Activated T-cell treated with anti-CD3 and anti-CD28 coated beads for 4 hours (primary cell): ENCODE measurements around the gene SESN1.

Source experiments
- DNase-seq: peaks from one replicate; pipeline ENCODE4 v3.0.0-alpha.2; 2020

Gene SESN1

DNA sequence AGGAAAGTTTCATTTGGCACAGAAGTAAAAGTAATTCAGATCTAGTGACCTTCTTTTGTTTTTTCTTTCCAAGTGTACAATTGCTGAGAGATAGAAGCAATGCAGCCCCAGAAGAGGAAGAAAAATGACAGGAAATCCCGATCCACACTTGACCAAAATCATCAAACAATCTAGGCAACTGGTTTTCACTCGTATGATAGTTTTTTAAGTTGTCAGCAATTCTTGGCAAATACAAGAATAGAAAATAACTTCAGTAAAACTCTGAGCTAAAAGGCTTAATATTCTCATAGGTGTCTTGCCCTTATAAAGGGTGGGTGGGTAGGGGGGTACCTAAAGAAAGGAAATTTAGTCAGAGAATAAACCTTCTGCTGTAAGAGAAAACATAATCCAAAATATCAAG is 36.0 kb downstream of the SESN1 start:
- no peak for DNase-seq

DNA sequence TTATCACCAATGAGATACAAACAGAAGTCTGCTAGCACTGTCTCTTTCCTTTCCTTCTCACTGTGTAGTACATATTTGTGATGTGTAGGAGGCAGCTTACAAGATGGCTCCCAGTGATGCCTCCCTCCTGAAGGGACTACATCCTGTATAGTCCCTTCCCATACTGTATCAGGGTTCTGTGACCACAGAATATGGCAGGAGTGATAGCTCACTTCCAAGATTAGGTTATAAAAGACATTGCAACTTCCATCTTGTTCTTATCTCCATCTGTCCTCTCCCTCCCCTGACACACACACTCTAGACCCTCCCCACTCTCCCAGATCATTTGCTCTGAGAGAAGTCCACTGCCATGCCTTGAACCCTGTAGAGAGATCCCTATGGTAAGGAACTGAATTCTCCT is 38.0 kb downstream of the SESN1 start:
- DNase-seq, result no peak

DNA sequence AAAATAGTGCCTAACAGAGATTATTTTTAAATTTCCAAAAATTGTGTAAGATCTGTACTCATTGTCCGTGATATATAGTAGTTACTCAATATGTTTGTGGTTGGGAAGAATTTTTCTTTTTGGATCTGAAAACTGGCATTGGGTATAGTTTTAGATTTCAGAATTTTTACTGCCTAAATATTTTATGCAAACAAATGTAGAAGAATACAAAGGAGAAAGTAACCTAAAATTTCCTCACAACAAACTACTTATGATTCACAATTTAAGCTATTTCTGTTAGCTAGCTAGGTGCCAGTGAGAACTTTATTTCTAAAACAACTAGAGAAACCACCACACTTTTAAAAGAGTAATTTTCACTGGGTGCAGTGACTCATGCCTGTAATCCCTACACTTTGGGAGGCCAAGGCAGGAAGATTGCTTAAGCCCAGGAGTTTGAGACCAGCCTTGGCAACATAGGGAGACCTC is 38.8 kb downstream of the SESN1 start:
- no peak for DNase-seq

DNA sequence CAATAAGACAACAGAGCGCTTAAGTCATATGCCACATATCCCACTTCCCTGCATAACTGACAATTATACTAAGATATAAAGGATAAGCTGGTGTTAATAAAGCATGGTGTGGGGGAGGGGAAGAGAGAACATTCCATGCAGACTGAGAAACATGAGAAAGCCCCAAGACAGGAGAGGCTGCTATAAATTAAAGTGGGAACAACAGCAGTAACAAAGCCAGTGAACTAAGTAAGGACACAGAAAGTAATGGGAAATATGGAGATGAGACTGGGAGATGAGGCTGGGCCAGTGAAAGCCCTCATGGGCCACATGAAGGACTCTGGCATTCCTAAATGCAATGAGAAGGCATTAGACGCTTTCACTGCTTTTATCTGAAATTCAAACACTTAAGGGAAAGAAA is 41.3 kb downstream of the SESN1 start:
- DNase-seq, result no peak

DNA sequence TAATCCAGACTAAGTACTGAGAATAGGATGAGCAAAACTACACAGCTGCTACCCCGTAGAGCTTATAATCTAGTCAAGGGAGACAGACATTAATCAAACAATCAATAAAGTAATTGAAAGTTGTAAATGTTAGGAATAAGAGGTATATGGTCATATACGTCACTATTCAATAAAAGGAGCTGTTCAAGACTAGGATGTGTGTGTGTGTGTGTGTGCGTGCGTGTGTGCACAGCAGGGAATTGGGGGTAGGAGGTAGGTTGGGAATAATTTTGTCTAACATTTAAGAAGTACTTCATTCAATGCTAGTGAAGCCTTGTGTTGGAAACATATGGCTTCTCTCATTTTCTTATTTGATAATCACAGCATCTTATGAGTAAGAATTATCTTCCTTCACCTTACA is 41.8 kb downstream of the SESN1 start:
- no peak for DNase-seq

DNA sequence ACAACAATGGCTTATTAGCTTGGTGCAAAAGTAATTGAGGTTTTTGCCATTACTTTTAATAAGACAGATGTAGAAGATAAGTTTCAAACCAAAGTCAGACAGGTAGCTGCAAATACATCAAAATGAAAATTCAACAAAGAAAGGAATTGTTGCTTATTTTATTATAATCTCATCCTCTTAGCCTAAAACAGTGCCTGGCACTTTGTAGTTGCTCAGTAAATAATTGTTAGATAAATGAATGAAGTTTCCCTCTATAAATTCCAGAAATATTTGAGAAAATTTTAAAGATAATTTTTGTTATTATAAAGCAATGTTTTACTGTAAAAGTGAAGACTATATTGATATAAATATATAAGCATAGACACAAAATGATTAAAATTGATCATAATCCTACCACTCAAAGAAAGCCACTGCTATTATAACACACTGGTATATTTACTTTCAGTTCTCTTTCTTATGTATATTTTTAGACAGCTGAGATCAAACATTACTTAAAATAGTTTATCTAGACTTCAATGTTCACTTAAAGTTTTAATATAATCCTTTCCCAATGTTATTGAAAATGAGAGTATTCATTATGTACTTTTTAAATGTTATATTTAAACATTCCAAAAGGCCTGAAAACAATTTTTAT is 42.5 kb downstream of the SESN1 start:
- no peak for DNase-seq

DNA sequence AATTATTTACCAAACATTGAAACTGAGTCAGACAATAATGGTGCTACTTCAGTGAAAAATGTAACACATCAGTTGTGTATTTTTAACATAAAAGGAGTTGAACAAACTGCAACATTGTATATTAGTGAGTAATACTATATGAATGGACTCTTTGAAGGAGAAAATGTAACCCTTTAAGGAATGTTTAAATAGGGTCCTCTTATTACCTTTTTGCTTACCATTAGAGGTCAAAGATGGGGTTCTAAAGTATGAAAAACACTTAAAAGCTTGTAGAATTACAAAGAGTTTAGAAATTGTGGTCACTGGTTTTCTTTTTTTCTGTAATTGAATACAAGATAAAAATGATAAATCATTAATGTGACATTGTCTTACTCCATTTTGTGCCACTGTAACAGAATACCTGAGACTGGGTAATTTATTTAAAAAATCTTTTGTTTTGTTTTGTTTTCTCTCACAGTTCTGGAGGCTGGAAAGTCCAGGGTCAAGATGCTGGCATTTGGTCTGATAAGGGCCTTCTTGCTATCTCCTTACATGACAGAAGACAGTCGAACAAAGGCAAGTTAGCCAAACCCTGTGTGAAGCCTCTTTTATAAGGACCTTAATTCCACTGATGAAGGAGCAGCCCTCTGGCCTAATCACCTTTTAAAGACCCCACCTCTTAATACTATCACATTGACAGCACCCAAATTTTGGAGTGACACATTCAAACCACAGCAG is 43.2 kb downstream of the SESN1 start:
- DNase-seq, result no peak

DNA sequence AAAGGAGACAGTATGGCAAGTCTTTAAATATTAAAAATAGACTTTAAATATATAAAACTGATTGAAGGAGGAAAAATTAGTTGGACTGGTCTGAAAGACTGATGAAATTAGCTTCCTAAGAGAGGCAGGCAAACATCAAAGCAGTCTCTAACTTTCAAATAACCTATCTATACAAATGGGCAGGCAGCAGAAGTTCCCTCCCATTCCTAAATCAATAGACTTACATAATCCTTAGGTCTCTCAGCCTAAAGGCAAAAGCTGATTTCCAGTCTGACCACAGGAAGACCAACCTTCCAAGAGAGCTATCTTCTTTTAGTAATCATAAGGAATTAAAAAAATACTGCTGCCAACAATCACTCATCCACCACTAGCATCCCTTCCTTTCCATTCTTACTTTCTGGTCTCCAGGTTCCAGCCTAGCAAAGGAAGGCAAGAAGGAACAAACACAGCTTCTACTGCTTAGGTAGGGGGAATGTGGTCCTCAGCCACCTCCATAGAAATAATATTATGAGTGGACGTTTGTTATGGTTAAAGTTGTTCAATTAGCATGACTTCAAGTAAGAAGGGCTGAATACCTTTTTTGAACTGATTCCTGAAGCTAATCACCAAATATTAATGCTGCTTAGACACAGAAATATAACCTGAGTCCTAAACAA is 44.1 kb downstream of the SESN1 start:
- no peak for DNase-seq

DNA sequence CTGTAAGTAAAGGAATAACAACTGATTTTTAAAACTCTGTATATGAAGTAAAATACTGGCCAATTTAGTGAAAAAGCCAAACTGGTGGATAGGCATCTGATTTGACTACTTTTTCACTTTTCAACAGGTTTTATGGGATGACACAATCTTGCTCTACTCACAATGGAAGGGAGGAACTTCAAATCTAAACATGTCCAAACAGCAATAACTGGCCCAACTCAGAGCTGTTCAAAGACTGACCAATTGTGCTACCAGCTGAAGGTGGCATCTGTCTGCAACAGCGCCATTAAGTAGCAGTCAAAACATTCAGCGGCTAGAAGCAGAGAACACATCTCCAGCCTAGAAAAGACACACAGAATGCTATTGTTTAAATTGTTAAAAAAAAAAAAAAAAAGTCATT is 44.6 kb downstream of the SESN1 start:
- no peak for DNase-seq

DNA sequence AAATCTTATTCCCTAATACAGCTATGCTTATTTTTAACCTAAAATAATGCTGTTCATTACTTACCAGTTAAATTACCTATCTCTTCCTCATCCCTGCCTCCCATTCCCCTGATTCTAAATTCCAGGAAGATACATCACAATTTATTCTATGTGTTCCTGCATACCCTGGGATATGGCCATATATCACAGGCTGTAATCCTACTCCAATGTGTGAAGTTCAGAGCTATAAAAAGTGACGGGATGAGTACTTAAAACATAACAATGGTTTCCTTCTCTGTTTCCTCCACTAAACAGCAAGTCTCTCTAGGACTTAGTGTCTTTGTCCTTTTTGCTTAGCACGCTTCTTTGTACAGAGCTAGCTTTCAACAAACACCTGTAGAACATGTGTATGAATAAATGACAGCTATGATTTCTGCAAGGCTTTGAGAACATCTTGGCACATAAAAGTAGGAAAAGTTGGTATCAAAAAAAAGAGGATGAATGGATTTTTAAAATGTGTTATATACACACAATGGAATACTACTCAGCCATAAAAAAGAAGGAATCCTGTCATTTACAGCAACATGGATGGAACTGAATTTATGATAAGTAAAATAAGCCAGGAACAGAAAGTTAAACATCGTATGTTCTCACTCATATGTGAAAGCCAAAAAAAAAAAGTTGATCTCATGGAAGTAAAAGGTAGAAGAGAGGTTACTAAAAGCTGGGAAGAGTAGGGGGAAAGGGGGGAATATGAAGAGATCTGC is 45.8 kb downstream of the SESN1 start:
- DNase-seq, result no peak

DNA sequence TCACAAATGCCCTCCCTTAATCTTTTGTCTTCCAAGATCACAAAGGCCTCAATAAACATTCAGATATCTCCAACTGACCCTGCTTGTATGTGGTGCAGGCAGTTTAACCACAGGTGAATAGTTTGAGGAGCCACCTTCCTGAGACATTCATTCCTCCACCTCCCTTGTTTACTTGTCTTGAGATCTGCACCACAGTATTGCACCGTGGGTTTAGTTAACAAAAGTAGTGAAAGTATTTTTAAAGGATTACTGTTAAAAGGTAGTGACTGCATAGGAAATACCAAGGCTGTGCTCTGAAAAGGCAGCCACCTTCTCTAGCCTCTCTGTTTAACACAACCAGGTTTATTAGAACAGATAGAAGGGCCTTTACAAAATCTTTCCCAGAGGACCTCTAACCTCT is 46.5 kb downstream of the SESN1 start:
- DNase-seq, result no peak

DNA sequence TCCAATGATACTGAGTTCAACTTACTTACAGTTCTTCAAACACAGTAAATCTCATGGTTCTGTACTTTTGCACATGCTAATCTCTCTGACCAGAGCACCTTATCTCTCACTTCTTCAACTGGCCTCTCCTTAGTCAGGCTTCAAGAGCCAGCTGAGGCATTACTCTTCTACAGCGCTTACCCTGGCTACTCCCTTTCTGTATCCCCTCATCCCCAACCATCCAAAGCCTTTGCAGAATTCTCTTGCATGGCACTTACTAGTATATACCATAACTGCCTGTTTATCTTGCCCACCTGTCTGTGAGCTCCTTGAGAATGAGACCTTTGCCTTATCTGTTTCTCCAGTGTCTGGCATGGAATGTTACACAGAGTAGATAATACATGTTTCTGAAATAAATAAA is 49.2 kb downstream of the SESN1 start:
- DNase-seq, result no peak

DNA sequence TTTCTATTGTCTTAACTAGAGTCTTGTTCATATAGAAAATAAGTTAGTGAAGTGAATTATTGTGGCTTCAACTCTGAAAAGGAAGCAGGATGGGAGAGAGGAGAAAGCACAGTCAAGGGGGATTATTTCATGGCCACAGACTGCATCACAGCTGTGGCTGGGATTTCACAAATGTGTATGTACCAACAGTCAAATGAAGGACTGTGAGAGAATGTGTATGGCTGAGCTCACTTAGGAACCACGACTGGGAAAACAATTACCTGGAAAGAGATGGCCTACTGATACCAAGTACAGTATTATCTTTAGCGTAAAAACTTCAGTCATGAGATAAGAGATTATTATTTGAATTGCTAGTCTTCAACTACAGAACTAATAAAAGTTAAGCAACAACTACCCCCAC is 54.9 kb downstream of the SESN1 start:
- no peak for DNase-seq

DNA sequence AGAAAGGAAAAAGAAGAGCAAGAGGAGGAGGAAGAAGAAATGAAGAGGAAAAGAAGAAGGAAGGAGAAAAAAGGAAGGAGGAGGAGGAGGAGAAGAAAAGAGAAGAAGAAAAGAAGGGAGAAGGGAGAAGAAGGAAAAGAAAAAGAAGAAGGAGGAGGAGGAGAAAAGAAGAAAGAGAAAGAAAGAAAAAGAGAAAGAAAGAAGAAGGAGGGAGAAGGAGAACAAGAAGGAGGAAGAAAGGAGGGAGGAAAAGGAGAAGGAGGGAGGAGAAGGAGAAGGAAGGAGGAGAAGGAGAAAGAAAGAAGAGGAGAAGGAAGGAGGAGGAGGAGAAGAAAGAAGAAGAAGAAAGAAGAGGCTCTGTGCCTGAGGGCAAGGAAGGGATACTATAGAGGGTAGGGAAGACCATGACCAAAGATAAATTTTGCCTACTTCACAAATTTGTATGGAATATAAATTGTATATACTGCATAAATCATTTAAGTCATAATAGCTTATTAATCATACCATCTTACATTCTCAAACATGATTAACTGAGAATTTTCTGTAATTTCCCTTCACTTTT is 55.7 kb downstream of the SESN1 start:
- no peak for DNase-seq

DNA sequence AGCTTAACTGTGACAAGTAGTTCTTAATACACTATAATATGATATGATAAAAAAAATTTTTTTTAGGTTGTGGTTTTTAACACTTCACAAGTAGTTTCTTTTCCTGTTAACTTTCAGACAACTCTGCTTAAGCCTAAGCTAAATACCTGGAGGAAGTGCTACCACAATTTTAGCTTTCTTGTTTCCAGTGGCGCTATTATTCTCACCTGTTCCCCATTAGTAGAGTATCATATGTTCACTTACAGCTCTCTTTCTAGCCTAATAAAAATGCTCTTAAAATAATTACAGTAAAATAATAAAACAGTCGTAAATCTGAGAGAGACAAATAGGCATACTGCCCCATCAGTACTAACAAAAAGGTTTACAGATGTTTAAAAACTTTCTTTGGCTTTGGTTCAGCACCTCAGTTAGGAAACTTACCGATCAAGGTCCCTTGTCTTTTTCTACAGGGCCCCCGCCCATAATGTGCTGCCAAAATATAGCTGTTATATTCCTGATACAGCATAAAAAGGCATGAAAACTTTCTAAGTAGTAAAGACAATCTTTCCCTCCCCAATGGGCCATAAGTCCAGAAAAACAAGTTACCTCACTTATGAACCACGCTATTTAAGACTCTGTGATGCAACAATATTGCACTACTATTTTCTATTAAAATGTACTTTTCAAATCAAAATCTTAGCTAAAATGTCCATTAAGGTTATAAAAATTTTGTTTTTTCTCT is 57.9 kb downstream of the SESN1 start:
- DNase-seq, result no peak

DNA sequence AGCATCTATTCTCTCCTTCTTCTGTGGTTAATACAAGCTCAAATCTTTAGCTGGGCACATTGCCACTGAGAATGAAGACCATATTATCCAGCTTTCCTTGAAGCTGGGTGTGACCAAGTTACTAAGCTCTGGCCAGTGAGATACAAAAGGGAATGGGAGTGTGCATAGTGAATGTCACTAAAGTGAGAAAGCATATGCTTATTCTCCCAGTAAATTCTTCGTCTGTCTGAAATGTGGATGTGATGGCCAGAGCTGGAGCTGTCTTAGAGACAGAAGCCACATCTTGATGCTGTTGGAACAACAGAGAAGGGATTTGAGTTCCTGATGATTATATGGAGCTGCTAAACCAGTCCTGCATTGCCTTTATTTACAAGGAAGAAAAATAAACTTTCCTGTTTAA is 60.1 kb downstream of the SESN1 start:
- DNase-seq, result no peak

DNA sequence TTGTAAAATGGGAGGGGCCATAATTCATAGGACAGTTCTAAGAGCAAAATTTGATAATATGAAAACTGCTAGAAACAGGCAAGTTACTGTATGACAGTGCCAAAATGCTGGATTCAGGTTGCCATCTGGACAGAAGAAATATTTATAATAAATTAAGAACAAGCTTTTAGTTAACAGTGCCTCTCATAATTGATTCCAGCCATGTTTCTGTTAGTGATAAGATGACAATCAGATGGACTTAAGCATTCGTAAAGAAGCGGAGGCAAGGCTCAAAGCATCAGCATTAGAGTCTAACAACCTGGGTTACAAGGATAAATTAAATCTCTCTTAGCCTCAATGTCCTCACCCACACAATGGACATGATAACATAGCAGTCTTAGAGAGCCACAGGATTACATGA is 61.0 kb downstream of the SESN1 start:
- DNase-seq, result no peak

DNA sequence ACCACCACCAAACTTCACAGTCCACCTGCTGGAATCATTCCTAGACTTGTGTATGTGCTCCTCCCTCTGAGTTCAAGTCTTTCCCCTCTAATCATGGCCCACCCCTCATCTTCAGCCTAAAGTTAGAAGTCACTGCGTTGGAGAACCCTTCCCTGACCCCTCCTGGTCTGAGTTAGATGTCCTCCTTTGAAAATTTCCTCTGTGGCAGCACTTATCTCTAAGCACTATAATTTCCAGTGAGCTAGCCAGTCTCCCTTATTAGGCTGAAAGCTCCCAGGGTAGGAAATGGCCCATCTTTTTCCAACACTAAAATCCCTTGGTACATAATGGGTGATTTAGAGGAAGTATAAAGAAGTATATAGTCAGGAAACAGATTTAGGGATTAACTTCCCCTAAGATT is 63.2 kb downstream of the SESN1 start:
- no peak for DNase-seq

DNA sequence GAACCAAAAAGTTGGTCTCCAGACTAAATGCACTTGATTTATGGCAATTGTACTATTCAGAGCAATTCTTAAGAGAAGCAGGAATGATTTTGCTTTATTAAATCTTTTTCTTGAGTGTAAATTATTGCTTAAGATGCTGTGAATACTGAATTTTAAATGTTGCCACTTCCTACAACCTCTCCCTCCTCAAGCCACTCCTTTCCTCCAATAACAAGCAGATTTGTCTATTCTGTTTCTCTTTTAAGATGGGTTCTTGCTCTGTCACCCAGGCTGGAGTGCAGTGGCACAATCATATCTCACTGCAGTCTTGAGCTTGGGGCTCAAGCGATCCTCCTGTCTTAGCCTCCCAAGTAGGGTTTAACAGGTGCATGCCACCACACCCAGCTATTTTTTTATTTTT is 65.3 kb downstream of the SESN1 start:
- DNase-seq, result no peak

DNA sequence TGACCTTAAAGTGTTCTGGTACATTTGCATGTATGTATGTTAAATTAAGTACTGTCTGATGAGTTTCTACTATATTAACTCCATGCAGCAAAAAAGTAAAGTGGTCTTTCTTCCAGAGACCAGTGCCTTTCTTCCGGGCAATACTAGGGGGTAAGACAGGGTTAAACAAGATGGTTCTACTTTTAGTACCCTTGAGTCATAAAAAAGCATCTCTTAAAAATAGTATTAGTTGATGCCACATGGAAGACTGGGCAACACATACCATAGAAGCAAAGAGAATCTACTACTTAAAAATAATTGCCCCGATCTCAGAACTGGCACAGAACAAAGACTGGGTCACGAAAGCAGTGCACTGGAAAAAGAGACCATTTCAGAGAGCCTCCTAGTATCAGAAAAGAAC is 66.2 kb downstream of the SESN1 start:
- DNase-seq, result no peak

DNA sequence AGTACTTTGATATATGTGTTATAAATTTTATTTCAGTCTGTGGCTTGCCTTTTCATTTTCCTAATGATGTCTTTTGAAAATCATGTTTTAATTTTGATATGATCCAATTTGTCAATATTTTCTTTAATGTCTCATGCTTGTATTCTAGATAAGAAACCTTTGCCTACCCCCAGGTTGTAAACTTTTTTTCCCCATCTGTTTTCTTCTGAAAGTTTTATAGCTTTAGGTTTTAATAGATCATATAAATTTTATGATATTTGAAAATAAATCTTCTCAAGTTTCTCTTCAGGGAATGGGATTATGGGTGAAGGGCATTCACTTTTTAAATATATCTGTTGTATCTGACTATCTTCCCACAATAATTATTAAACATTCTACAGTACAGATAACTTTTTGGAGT is 66.7 kb downstream of the SESN1 start:
- DNase-seq, result no peak

DNA sequence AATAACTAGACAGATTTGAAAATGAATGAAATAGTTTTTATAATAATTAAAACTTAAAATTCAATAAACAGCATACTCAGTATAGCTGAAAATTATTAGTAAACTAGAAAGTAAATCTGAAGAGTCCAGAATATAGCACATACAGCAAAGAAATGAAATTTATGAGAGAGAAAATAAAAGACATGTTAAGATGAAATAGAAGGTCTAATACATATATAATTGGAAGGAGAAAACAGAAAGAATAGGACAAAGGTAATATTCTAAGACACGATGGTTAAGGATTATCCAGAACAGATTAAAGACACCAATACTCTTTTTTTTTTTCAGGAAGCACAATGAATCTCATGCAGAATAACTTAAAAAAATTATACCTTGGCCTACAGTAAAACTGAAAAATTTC is 69.0 kb downstream of the SESN1 start:
- DNase-seq, result no peak

DNA sequence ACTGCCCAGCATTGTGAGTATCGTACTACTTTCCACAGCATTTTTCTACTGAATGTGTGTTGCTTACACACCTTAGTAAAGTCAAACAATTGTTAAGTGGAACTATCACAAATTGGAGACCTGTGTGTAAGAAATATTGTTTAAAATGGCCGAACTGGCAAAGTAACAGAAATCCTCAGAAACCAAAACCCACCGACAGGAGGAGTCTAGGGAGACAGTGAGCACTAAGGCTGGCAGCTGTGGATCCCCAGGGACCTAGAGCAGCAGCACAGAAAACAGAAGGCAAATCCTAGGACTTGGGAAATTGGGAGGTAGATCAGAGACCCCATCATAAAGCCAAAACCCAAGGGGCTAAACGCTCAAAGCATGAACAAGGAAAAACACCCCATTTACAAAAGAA is 69.9 kb downstream of the SESN1 start:
- DNase-seq, result no peak
